Hepatocyte (in vitro differentiated cells): ENCODE measurements around the gene CERS5.

ENCODE experiments used
- CTCF ChIP-seq: fragments of 200-600 bp; sonication (generic); IDR thresholded peaks from 2 replicates; pipeline ENCODE4 v1.5.1; 2016; ENCODE audit warnings: antibody characterized with exemption, mild to moderate bottlenecking; ENCODE audit not compliant: poor library complexity
- EZH2 ChIP-seq: fragments of 200-600 bp; sonication (generic); IDR thresholded peaks from 2 replicates; pipeline ENCODE4 v1.6.1; 2016; ENCODE audit warnings: antibody characterized with exemption, mild to moderate bottlenecking, borderline replicate concordance
- EZH2phosphoT487 ChIP-seq: fragments of 200-600 bp; sonication (generic); IDR thresholded peaks from one replicate; pipeline ENCODE4 v1.6.1; 2018; ENCODE audit warnings: antibody characterized with exemption, mild to moderate bottlenecking, low read depth, moderate library complexity; ENCODE audit not compliant: unreplicated experiment, severe bottlenecking

- TF ChIP-seq CTCF (no peak), EZH2 (no peak), EZH2phosphoT487 (no peak)
These were observed 65.0 kb downstream of the CERS5 start for GRCh38 chr12:50102131-50102531.
